ENCODE results near the gene GNB5.
"Not testable (repeated sequence)": the region's sequence is repeated elsewhere in the genome, so short reads cannot be mapped to it uniquely, and the experiment has no call there.

The GNB5 gene

GRCh38 chr15:52111517-52112202 lies 79.5 kb downstream of the GNB5 start:
- no peak for DNase-seq

DNA sequence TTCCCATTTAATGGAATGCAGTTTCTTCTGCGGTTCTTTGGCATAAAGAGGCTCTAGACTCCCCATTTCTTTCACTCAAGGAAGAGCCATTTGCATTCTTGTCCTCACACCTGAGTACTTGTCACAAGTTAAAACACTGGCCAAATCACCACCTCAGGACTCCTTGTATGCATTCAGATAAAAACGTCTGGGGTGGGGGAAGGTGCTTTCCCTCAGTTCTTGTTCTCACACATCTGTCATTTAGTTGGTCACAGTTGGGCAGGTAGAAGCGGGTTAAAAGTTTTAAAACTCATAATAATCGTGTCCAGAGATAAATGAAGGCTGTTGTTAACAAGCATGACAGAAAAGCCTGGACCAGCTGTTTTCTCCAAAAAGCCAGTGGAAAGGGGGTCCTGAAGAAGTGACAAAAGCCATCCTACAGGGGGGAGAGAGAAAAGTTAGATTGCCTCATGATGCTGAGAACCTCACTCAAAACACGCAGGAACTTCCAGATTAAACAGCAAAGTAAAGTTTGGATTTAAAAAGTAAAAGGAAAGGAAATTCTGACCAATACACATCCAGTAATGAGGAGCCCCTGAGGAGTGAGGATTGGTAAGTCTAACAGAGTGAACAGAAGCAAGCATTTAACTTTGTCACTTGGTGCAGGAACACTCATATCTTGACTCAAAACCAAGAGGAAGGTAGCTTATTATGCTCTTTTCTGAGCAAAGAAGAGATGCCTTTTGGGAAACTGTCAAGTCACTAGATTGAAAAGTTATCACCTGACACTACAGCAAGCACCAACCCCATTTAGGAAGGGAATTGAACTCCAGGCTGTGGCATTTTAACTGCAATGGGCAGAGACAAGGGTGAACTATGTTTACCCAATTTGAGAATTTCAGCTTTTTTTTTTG lies 81.4 kb downstream of the GNB5 start:
- peak; percentile 45 for DNase-seq

- DNase-seq, result no peak
These were observed 84.0 kb downstream of the GNB5 start for GRCh38 chr15:52107238-52107637.

- DNase-seq, result no peak
These were observed 84.6 kb downstream of the GNB5 start for GRCh38 chr15:52106641-52107040.

DNA sequence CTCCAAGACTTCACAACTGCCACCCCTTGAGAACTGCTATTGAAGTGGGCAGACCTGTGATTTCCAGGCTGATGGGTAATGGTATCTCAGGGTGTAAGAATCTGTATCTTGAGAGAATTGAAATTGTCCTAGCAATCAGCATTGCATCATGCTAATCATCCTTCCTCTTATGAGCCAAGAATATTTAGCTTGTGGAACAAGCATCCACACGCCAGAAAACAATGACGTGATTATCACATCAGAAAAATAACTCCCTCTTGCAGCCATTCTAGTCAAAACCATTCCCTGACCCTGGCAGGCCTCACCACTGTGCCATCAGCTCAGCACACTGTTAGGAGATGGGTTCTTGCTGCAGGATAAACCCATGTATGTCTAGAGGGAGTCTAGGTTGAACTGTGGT lies 85.3 kb downstream of the GNB5 start:
- DNase-seq, result no peak

DNA sequence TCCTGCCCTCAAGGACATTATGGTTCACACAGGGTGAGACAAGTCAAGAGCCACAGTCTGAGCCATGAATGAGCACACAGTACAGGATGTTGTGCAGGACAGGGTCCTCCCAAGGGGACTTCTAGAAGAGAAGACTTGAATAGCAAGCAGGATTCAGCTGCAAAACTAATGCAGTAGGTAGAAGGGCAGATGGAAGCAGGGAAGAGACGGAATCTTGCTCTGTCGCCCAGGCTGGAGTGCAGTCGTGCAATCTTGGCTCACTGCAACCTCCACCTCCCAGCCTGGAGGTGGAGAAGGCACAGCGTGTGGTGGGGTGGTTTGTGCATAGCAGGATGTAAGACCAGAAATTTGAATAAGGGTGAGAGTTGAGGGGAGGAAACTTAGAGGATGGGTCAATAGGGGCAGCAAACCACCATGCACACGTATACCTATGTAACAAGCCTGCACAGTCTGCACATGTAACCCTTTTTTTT lies 86.6 kb downstream of the GNB5 start:
- DNase-seq, result no peak

DNA sequence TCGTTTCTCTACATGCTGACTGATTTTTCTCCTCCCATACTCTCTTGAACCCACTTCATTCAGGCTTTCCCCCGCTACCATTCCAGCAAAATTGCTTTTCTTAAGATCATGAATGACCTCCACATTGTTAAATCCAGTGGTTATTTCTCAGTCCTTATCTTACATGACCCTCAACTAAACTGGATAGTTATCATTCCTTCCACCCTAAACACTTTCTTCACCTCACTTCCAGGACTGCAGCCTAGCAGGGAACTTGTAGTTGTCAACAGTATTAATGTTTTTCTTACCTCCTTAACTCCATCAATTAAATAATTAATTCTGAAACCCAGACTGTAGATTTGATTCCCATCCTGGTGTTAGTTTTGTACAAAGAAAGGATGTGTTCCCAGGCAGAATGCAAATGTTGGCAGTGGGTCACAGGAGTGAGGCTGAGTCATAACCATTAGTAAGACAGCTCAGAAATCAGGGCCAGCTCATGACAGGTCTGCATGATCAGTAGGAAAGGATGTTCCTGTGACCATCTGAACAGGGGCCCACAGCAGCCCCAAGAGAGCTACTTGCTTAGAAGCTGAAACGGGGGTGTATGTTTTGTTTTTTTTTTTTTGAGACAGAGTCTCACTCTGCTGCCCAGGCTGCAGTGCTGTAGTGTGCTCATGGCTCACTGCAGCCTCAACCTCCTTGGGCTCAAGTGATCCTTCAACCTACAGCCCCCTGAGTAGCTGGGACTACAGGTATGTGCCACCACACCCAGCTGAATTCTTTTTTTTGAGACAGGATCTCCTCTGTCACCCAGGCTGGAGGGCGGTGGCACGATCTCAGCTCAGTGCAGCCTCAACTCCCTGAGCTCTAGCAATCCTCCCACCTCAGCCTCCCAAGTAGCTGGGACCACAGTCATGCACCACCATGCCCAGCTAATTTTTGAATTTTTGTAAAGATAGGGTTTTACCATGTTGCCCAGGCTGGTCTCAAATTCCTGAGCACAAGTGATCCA lies 87.7 kb downstream of the GNB5 start:
- peak; percentile 55 for DNase-seq

DNA sequence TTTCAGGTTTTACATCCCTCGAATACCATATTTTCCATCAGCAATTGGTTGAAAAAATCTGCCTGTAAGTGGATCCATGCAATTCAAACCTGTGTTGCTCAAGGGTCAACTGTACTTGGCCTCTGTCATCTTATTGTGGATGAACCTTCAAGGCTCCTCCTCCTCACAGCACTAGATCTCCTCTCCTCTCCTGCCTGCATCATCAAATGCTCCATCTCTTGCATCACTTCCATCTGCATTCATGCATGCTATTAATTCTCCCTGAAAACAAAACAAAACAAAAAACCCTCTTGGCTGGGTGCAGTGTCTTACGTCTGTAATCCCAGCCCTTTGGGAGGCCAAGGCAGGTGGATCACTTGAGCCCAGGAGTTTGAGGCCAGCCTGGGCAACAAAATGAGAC lies 88.7 kb downstream of the GNB5 start:
- DNase-seq, result no peak

DNA sequence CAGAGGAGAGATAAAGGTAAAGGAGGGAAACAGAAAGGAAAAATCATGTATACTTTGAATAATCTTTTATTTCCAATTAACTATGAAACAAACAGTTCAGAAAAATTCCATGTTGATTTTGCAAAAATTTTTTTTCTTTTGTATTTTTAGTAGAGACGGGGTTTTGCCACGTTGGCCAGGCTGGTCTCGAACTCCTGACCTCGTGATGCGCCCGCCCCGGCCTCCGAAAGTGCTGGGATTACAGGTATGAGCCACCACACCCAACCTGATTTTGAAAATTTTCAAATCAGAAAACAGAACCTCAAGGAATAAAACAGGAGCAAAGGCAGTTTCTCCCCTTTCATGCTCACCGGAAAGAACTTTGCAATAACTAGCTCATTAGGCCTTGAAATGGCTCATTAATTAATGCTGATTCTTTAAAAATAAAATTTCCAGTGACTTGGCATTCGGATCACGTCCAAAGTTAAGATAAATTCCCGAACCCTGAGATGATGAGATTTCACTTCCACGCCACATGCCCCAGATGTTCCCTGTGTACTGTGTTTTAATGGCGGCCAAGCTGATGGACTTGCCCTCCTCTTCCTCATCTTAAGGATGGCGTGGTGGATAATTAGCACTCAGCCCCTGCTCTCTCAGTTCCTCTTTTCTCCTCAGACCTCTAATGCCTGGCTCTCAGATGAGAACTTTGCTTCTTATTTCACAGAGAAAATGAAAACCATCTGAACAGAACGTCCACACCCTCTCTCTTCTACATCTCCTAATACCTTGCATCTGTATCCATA lies 89.5 kb downstream of the GNB5 start:
- no peak for DNase-seq

- DNase-seq, result peak; percentile 38
These were observed 90.3 kb downstream of the GNB5 start for GRCh38 chr15:52100807-52101442.

DNA sequence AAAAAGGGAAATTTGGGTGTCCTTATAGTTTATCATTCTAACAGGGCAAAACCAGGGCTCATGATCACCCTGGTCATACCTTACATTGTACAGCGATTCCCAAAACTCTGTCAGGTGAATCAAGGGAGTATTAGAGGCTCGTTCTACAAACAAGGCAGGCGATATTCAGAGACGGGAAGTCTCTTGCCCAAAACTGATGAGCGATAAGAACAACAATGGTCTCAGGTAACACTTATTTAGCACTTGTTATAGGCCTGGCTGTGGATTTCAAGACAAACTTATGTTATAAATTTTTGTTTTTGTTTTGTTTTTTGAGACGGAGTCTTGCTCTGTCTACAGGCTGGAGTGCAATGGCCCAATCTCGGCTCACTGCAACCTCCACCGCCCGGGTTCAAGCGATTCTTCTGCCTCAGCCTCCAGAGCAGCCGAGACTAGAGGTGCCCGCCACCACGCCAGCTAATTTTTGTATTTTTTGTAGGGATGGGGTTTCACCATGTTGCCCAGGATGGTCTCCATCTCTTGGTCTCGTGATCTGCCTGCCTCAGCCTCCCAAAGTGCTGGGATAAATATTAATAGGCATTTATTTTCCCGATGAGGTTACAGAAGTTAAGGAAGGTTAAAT lies 91.4 kb downstream of the GNB5 start:
- DNase-seq, result no peak

DNA sequence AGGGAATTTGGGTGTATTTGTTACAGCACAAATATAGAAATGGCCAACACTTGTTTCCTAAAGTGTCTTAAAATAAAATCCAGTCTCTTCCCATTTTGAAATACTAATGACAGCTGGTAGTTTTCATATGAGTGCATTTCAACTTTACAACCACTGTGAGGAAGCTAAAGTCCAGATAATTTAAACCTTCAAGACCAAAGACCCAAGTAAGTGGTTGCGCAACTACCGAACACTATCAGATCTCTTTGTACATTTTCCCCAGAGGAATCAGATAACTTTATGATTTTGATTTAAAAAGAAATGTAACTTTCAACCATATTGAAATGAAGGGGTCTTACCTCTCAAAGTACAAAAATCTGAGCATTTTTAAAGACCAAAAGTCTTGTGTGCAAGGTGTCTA lies 92.9 kb downstream of the GNB5 start:
- no peak for DNase-seq

DNA sequence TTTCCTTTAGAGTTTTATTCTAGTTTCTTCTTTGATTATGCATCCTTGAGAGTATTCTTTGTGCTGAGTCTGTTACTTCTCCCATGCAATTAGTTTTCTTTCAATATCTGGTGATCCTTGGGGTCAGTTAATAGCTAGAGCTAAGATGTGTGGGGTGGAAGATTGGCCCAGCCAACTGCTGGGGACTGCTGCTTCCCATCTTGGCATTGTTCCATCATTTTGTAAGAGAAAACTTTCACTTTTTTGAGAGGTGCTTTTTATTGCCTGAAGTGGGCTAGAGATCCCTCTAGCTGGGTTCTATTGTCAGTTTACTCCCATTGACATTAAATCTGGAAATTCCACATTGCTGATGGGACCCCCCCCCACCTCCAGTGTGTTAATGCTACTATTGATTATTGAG lies 94.0 kb downstream of the GNB5 start:
- DNase-seq, result no peak

DNA sequence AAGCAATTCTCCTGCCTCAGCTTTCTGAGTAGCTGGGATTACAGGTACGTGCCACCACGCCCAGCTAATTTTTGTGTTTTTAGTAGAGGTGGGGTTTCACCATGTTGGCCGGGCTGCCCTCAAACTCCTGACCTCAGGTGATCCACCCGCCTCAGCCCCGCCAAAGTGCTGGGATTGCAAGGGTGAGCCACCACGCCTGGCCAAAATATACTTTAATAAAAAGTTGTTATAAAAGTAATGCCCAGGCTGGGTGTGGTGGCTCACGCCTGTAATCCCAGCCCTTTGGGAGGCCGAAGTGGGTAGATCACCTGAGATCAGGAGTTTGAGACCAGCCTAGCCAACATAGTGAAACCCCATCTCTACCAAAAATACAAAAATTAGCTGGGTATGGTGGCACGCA lies 94.7 kb downstream of the GNB5 start:
- DNase-seq, result not testable (repeated sequence)

DNA sequence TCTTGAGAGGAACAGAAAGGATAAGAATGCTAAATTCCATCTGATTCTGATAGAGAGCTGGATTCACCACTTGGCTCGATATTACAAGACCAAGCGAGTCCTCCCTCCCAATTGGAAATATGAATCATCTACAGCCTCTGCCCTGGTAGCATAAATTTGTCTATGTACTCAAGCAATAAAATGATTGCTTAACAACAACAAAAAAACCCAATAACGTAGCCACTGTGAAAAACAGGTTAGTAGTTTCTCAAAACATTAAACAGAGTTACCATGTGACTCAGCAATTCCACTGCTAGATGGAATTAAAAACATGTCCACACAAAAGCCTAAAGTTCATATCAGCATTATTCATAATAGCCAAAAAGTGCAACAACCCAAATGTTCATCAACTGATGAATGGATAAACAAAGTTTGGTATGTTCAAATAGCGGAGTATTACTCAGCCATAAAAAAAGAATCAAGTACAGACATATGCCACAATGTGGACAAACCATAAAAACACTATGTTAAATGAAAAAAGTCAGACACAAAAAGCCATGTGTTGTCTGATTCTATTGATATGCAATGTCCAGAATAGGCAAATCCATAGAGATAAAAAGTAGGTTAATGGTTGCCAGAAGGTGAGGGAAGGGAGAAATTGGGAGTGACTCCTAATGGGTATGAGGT lies 95.5 kb downstream of the GNB5 start:
- no peak for DNase-seq

GRCh38 chr15:52094811-52095584 lies 96.2 kb downstream of the GNB5 start:
- no peak for DNase-seq

GRCh38 chr15:52093539-52094510 lies 97.4 kb downstream of the GNB5 start:
- no peak for DNase-seq

- DNase-seq, result no peak
These were observed 98.0 kb downstream of the GNB5 start for GRCh38 chr15:52093167-52093538.

- no peak for DNase-seq
These were observed 101.0 kb downstream of the GNB5 start for GRCh38 chr15:52090193-52090592.

Measured in activated CD4-positive, alpha-beta T cell treated with anti-CD3 and anti-CD28 coated beads, Interleukin-10, Interleukin-2, amounts not matched to agents 100 ng/mL and 50 ng/mL, durations not matched to agents 16 hours and 8 hours (primary cell).